HG02571 (cell line): Measurements from ENCODE around the gene NCOA5.
A peak's percentile ranks its signal among the peaks of the same experiment; 100 is the strongest.

Experiments used
- ATAC-seq: cut with Tn5 transposase; IDR thresholded peaks from one replicate; pipeline ENCODE4 v1.9.1; 2021; ENCODE audit warnings: mild to moderate bottlenecking, moderate library complexity; ENCODE audit not compliant: unreplicated experiment

NCOA5 gene

DNA sequence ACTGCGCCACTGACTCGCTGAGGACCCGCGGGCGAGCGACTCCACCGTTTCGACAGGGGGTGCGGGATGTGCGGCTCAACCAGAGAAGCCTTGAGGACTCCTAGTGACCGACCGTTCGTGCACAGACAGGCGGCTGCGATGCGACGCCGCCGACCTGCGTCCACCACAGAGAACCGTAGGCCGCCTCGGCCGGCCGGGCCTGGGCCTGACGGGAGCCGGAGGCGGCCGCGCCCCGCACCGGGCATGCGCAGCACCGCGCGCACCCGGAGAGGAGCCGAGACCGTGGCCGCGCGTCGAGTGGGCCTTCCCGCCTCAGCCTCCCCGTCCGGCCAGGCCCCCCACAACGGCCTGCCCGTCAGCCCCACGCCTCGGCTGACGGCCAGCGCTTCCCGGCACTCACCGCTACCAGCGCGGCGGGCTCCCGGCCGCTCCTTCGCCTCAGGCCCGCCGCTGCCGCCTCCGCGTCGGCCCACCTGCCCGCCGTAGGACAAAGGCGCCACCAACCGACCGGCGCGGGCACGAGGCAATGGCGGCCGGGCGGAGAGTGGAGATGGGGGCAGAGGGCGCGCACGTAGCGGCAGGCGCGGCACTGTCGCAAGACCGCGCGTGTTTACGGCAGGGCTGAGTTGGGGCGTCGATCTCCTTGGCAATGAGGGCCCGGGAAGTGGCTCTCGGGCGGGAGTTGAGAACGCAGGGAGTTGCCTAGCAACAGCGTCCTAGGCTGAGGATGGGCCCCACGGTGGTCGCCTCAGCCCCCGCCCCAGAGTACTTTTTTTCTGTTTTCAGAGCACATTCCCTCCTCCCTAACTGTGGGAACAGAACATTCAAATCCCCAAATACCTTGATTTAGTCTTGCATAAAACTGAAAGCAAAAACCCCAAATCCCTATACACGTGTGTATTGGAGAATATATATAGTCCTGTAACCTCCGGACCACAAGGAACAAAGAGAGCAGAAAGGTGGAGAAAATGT, at the start of gene NCOA5:
Gene NCOA5 (minus strand): TSS at position 546 of the 972 bp plus-strand sequence. CDS start 10,538 bp downstream, outside the sequence.
- ATAC-seq, result peak; percentile 84

GRCh38 chr20:46139266-46139889, 49.6 kb upstream of the NCOA5 start:
- ATAC-seq, result no peak

GRCh38 chr20:46137816-46138215, 48.1 kb upstream of the NCOA5 start:
- no peak for ATAC-seq

- no peak for ATAC-seq
These were observed 46.3 kb upstream of the NCOA5 start for GRCh38 chr20:46135856-46136633.

- ATAC-seq, result no peak
These were observed 45.0 kb upstream of the NCOA5 start for GRCh38 chr20:46134716-46135115.

DNA sequence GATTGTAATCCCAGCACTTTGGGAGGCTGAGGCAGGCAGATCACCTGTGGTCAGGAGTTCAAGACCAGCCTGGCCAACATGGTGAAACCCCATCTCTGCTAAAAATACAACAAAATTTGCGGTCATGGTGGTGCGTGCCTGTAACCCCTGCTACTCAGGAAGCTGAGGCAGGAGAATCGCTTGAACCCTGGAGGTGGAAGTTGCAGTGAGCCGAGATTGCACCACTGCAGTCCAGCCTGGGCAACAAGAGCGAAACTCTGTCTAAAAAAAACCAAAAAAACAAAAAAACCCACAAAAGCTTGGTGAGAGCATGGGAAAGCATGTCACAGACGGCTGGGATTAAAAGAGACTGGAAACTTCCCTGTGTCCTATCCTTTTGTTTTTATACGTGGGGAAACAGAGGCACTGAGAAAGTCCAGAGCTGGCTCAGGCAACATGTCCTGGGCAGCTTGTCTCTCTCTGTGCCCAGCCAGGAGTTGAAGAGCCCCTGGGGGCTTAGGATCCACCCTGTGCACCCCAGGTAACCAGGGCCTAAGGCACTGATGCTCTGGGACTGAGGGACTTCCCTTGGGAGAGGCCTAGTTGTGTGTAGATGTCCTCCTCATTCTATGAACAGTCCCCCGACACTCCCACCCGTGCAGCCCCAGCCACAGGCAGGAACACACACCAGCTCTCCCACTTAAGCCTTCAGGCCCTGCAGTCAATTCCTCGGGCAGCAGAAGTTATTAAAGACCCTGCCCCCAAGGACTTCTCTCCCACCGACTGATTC, 44.3 kb upstream of the NCOA5 start:
- ATAC-seq, result no peak

DNA sequence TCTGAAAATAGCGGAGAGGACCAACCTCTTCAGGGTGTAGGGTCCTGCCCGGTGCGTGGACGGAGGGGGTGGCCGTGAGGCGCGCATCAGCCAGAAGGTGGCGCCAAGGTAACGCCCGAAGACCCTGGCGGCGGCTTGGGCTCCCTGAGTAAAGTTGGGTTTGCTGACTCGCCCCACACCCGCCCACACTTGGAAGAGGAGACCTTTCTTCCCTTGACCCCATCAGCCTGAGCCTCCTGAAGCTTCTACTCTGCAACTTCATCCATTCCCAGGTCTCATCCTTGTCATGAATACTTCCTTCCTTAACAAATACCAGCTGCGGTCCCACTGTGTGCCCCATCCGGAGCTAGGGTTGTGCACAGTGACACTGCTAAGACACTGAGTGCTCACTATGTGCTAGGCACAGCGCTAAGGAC, 43.0 kb upstream of the NCOA5 start:
- no peak for ATAC-seq

DNA sequence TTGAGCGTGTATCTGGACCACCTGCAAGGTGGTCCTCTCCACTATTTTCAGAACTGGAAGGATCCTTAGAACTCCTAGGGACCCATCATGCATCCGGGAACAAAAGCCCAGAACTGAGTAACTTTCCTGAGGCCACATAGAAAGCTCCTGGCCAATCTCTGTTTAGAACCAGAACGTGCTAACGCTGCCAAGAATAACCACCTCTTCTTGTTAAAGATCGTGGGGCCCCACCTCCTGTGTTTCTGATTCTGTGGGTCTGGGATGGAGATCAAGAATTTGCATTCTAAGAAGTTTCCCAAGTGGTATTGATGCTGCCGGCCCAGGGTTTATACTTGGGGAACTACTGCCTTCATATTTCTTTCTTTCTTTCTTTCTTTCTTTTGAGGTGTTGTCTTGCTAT, 41.6 kb upstream of the NCOA5 start:
- ATAC-seq, result no peak

GRCh38 chr20:46130534-46130933, 40.8 kb upstream of the NCOA5 start:
- no peak for ATAC-seq

- no peak for ATAC-seq
These were observed 40.3 kb upstream of the NCOA5 start for GRCh38 chr20:46129955-46130481.

DNA sequence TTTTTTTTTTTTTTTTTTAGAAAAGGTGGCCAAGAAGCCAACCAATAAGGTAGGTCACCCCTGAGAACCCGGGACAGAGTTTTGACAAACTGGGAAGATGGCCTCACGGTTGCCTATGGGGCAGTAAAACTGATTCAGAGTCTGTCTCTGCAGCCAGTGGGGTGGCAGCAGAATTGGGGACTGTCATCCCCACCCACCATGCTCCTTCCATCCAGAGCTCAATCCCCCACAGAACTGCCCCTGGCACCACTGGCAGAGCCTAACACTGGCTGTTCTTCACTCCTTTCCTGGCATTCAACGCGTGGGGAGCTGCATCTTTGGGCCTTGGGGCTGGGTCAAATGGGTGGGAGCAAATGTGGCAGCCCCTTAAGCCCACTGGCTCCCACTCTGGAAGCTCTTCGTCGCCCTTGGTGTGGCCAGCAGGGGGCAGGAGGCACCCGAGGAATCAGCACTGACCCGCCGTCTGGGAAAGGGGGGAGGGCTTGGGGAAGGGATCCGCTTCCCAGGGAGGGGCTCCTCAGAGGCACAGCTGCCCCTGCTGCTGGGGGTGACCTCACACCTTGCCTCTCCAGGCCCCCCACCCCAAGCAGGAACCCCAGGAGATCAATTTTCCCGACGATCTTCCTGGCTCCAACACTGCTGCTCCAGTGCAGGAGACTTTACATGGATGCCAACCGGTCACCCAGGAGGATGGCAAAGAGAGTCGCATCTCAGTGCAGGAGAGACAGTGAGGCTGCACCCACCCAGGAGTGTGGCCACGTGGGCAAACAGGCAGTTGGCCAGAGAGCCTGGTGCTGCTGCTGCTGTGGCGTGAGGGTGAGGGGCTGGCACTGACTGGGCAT, 38.8 kb upstream of the NCOA5 start:
- ATAC-seq, result no peak

- ATAC-seq, result no peak
These were observed 37.7 kb upstream of the NCOA5 start for GRCh38 chr20:46127396-46128010.

GRCh38 chr20:46126440-46127056, 36.8 kb upstream of the NCOA5 start:
- no peak for ATAC-seq

- no peak for ATAC-seq
These were observed 33.9 kb upstream of the NCOA5 start for GRCh38 chr20:46123482-46124245.

DNA sequence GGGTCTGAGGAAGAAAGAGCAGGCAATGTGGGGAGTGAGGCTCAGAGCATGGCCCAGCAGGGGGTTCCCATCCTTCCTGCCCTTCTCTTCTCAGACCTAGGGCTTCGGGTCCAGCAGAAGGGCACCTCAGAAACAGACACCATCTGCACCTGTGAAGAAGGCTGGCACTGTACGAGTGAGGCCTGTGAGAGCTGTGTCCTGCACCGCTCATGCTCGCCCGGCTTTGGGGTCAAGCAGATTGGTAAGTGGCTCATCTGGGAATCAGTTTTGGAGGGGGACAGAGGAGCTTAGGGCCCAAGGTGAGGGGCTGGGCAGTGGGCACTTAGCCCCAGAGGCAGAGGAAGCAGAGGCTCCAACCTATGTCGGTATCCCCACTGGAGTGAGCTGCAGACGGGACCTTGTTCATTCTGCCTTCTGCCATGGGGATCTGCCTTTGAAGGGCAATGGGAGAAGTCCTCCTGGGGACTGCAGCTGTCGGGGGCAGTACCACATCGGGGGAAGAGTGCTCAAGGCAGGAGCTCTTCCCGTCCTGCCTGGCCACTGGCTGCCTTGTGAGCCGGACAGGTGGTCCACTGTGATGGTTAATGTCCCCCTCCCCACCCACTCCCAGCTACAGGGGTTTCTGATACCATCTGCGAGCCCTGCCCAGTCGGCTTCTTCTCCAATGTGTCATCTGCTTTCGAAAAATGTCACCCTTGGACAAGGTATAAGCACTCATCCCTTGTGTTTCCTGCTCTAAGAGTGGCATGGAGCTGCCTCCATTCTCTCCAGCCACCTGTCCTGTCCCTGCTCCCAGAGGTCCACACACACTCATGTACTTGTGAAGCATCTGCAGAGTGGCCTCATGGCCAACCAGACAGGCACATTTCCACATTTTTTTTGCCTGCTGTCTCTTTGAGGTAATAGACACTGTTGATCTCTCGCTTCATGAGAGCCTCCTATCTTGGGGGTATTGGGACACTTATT, 33.0 kb upstream of the NCOA5 start:
- ATAC-seq, result no peak

GRCh38 chr20:46122071-46122470, 32.3 kb upstream of the NCOA5 start:
- no peak for ATAC-seq
